Activated CD8-positive, alpha-beta T cell treated with anti-CD3 and anti-CD28 coated beads for 36 hours (primary cell): ENCODE measurements around the gene KCNH4. TPM values are rescaled to one million over a fixed set of nuclear protein-coding genes. Genes with fewer than 3 reads are reported as not detected.
A peak's percentile ranks its signal among the peaks of the same experiment; 100 is the strongest.
"Not testable (repeated sequence)": the region's sequence is repeated elsewhere in the genome, so short reads cannot be mapped to it uniquely, and the experiment has no call there.

Source experiments
- ATAC-seq: fragments of 200-7000 bp; cut with Tn5 transposase; one replicate; pipeline ENCODE4 v1.10.0; 2021; ENCODE audit warnings: mild to moderate bottlenecking, moderate library complexity
- CTCF ChIA-PET: fragments of 350-600 bp; sonication (Branson Sonifier 250); formaldehyde crosslinking; loops from one replicate; lab custom pipeline; 2021; ENCODE audit warnings: antibody characterized with exemption; lab: Charles Lee
- POLR2A ChIA-PET: fragments of 350-600 bp; sonication (Branson Sonifier 250); formaldehyde crosslinking; loops from one replicate; lab custom pipeline; 2021; ENCODE audit warnings: antibody characterized with exemption; lab: Charles Lee
- DNase-seq: peaks from one replicate; pipeline ENCODE4 v3.0.0-alpha.2; 2020
- H3K27ac Mint-ChIP-seq: one replicate; pipeline ENCODE4 v1.8.0; 2021; ENCODE audit warnings: mild to moderate bottlenecking, mixed read lengths
- H3K27me3 Mint-ChIP-seq: one replicate; pipeline ENCODE4 v1.8.0; 2021; ENCODE audit warnings: mixed read lengths
- H3K36me3 Mint-ChIP-seq: one replicate; pipeline ENCODE4 v1.8.0; 2021; ENCODE audit warnings: low read depth, mixed read lengths
- H3K4me1 Mint-ChIP-seq: one replicate; pipeline ENCODE4 v1.8.0; 2021; ENCODE audit warnings: low read depth, mixed read lengths
- H3K4me3 Mint-ChIP-seq: one replicate; pipeline ENCODE4 v1.8.0; 2021; ENCODE audit warnings: mild to moderate bottlenecking, moderate library complexity, mixed read lengths
- H3K9me3 Mint-ChIP-seq: one replicate; pipeline ENCODE4 v1.8.0; 2021; ENCODE audit warnings: mixed read lengths
- CTCF ChIP-seq: fragments of 200-600 bp; IDR thresholded peaks from one replicate; pipeline ENCODE4 v1.8.0; 2022; ENCODE audit warnings: antibody characterized with exemption, mild to moderate bottlenecking
- intact Hi-C: fragments of 100-400 bp; cut with micrococcal nuclease; formaldehyde crosslinking; loops from one replicate; pipeline ENCODE4 v1.10.0; 2022
- total RNA-seq, 2 experiments: library from RNA; stranded (reverse); gene quantifications; one replicate each; pipeline ENCODE4 v1.2.3, GENCODE V29; 2021

KCNH4 gene
- total RNA-seq, 2 experiments from 2014 or later: 0.38 to 0.43 TPM

GRCh38 chr17:42187833-42188232, 6.9 kb upstream of the KCNH4 start:
- no peaks in the 10 kb centered on the region for H3K36me3 Mint-ChIP-seq
- intact Hi-C loops: no loop called here
- peaks cover 25% of the 10 kb centered on the region for H3K4me1 Mint-ChIP-seq
- H3K27me3 Mint-ChIP-seq: no peaks in the 10 kb centered on the region
- ChIA-PET CTCF (interaction anchor here (1.5 kb wide), 1 partner anchor 162 kb away, joined by 5 read pairs; no protein-coding TSS in a partner anchor), POLR2A (interaction anchor here (0.8 to 1.6 kb wide), 3 partner anchors 34 to 124 kb away, joined by 3 to 5 read pairs (median 3); partner anchors contain the start of gene STAT5A)
- no peak overlapping the region for H3K27ac Mint-ChIP-seq
- TF ChIP-seq CTCF: no peak
- H3K4me3 Mint-ChIP-seq: no peak overlapping the region
- no peak for DNase-seq
- ATAC-seq: no peak
- H3K9me3 Mint-ChIP-seq: no peaks in the 10 kb centered on the region

DNA sequence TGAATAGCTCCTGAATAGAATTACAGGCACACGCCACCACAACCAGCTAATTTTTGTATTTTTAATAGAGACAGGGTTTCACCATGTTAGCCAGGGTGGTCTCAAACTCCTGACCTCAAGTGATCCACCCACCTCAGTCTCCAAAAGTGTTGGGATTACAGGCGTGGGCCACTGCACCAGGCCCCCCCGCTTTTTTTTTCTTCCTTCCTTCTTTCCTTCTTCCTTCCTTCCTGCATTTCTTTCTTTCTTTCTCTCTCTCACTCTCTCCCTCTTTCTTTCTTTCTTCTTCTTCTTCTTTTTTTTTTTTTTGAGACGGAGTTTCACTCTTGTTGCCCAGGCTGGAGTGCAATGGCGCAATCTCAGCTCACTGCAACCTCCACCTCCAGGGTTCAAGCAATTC, 5.2 kb upstream of the KCNH4 start:
- H3K27me3 Mint-ChIP-seq, ATAC-seq, POLR2A ChIA-PET, H3K27ac Mint-ChIP-seq, DNase-seq, H3K36me3 Mint-ChIP-seq, H3K4me3 Mint-ChIP-seq, intact Hi-C loops, H3K9me3 Mint-ChIP-seq: not testable (repeated sequence)
- CTCF ChIA-PET: interaction anchor here (1.1 to 1.7 kb wide), 3 partner anchors 9 to 363 kb away, joined by 3 to 4 read pairs (median 3); no protein-coding TSS in a partner anchor
- peaks cover 28% of the 10 kb centered on the region for H3K4me1 Mint-ChIP-seq

DNA sequence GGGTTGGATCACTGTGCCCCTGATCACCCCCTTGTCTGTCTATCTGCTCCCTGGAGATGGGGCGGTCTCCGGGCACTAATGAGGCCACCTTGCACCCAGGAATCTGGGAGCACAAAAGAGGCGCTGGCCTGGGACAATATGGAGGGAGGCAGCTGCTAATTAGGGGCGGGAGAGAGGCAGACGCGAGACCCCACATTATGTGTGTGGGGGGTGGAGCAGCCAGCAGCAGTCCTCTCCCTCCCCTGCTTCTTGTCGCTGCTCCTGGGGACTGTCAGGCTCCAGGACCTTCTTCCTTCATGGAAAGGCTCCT, 4.6 kb upstream of the KCNH4 start:
- Mint-ChIP-seq H3K9me3 (no peaks in the 10 kb centered on the region), H3K36me3 (no peaks in the 10 kb centered on the region), H3K4me1 (peaks cover 29% of the 10 kb centered on the region), H3K27ac (no peak overlapping the region), H3K4me3 (no peak overlapping the region), H3K27me3 (peaks cover 10% of the 10 kb centered on the region)
- DNase-seq (no peak), ATAC-seq (no peak)
- ChIA-PET CTCF (interaction anchor here (1.1 to 1.7 kb wide), 3 partner anchors 10 to 363 kb away, joined by 3 to 4 read pairs (median 3); no protein-coding TSS in a partner anchor), POLR2A (no interaction called here)
- TF ChIP-seq CTCF: no peak
- intact Hi-C loops: no loop called here

- no peak for TF ChIP-seq CTCF
- no peak for ATAC-seq
- DNase-seq: no peak
- peak within 1 kb of the TSS; percentile 80 for H3K27ac Mint-ChIP-seq
- no peaks in the 10 kb centered on the region for H3K9me3 Mint-ChIP-seq
- peaks cover 33% of the 10 kb centered on the region for H3K4me1 Mint-ChIP-seq
- intact Hi-C loops: no loop called here
- H3K4me3 Mint-ChIP-seq: peak within 1 kb of the TSS; percentile 82
- ChIA-PET CTCF (interaction anchor here (0.8 to 1.7 kb wide), 13 partner anchors 8 to 364 kb away, joined by 3 to 6 read pairs (median 3); partner anchors contain the start of gene NAGLU), POLR2A (interaction anchor here (1.2 to 1.6 kb wide), 3 partner anchors 9 to 104 kb away, joined by 4 to 5 read pairs (median 4); partner anchors contain the start of genes GHDC, STAT5A and STAT5B)
- H3K36me3 Mint-ChIP-seq: no peaks in the 10 kb centered on the region
- peaks cover 15% of the 10 kb centered on the region for H3K27me3 Mint-ChIP-seq
Measured at GRCh38 chr17:42184713-42185620, 4.0 kb upstream of the KCNH4 start, which contains the start of gene HCRT. HCRT (minus strand) TSS chr17:42185452; CDS start chr17:42185365, 87 bp downstream.

DNA sequence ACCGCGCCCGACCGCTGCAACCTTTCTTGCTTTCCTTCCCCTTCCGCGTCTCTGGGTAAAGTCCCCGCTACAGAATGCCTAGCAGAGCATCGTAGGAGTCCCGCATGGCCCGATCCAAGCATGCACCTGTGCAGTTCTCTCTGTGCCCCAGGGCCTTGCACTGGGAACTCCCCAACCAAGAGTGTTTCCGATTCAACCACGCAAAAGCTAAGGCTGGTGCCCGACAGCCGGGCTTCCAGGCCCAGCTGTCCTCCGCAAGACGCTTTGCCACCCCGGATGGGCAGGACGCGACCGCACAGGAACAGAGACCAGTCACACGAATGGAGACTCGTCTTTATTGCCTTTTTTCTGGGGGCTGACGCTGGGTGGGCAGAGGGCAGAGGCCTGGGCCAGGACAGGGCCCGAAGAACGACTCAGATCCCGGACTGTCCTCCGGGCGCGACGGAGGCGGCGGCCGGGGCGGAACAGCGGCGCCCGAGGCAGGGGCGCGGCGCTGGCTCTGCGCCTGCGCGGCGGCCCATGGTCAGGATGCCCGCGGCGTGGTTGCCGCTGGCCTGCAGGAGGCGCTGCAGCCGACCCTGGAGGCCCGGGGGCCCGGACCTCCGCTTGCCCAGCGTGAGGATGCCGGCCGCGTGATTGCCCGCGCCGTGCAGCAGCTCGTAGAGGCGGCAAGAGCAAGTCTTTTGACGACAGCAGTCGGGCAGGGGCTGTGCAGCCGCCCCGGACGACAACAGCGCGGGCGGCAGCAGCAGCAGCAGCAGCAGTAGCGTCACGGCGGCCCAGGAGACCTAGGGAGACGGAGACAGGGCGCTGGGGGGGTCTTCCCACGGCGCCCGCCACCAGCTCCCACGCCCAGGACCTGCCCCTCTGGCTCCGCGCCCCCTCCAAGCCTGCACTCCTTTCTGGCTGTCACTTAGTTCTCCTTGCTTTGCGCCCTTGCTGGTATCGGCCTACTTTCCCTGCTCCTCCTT, 3.1 kb upstream of the KCNH4 start:
- intact Hi-C loops: no loop called here

More for the DNA sequence above, 3.1 kb upstream of the KCNH4 start:
- peak; percentile 93 for TF ChIP-seq CTCF
- Mint-ChIP-seq H3K4me3 (peak overlapping the region; percentile 82), H3K9me3 (no peaks in the 10 kb centered on the region), H3K27me3 (peaks cover 21% of the 10 kb centered on the region), H3K27ac (peak overlapping the region; percentile 80), H3K36me3 (no peaks in the 10 kb centered on the region), H3K4me1 (peaks cover 38% of the 10 kb centered on the region)
- ChIA-PET POLR2A (interaction anchor here (1.0 to 1.6 kb wide), 5 partner anchors 10 to 205 kb away, joined by 3 to 5 read pairs (median 4); partner anchors contain the start of genes GHDC, STAT5A and STAT5B), CTCF (interaction anchor here (0.5 to 1.7 kb wide), 19 partner anchors 9 to 365 kb away, joined by 3 to 6 read pairs (median 3); partner anchors contain the start of genes GHDC and NAGLU)
- ATAC-seq (peak; percentile 75), DNase-seq (peak; percentile 79)
